ENCODE measurements around the gene TXNDC17. TPM values are rescaled to one million over a fixed set of nuclear protein-coding genes. Genes with fewer than 3 reads are reported as not detected.

The TXNDC17 gene
- total and polyA plus RNA-seq, 2 of the 13 experiments (the other 11 are each of a cell fraction or from before 2014, with no cell fraction given), result 188 to 266 TPM

GRCh38 chr17:6640536-6641246 lies at the start of gene TXNDC17, which contains the start of gene KIAA0753 (continued):
- TF ChIP-seq AHDC1 (CRISPR knock-in tag; IDR thresholded peaks at IDR 0.05; ENCODE audit: borderline replicate concordance), result no peak
- peak; percentile 91 for TF ChIP-seq AGO2 (optimal IDR thresholded peaks at IDR 0.05; ENCODE audit: low read depth, low read length)
- TF ChIP-seq SAP130 (CRISPR knock-in tag; IDR thresholded peaks at IDR 0.05; ENCODE audit: low read depth), result peak; percentile 94
- no peak; the same call in 1 of the 2 replicates for TF ChIP-seq ZNF710 (CRISPR knock-in tag; IDR thresholded peaks at IDR 0.05; ENCODE audit: borderline replicate concordance)
- TF ChIP-seq PAXIP1 (CRISPR knock-in tag; conservative IDR thresholded peaks at IDR 0.05), result peak; percentile 37
- peak; percentile 73; the same call in 1 of the 2 replicates for TF ChIP-seq ZFYVE20 (CRISPR knock-in tag; IDR thresholded peaks at IDR 0.05; ENCODE audit: borderline replicate concordance, low read depth)
- TF ChIP-seq ZBTB4 (CRISPR knock-in tag; IDR thresholded peaks at IDR 0.05; ENCODE audit: borderline replicate concordance), result peak; percentile 63; the same call in 1 of the 2 replicates
- peak; percentile 92 for TF ChIP-seq ELF3 (CRISPR knock-in tag; IDR thresholded peaks at IDR 0.05)
- TF ChIP-seq MTA3 (CRISPR knock-in tag; IDR thresholded peaks at IDR 0.05), result no peak

Data from HepG2 (cell line).